Neural progenitor cell (in vitro differentiated cells): ENCODE results near the gene ODC1. TPM values are rescaled to one million over a fixed set of nuclear protein-coding genes. Genes with fewer than 3 reads are reported as not detected.

Source experiments
- DNase-seq: peaks from one replicate; pipeline ENCODE4 v3.0.0-alpha.2; 2016; ENCODE audit warnings: low spot score
- H2AFZ ChIP-seq: fragments of 200-600 bp; sonication (generic); replicated peaks from 2 replicates; pipeline ENCODE4 v1.6.1; 2016; ENCODE audit warnings: antibody characterized with exemption
- H3F3A ChIP-seq: fragments of 200-600 bp; sonication (generic); 2 replicates; pipeline ENCODE4 v1.6.1; 2016; ENCODE audit warnings: antibody characterized with exemption, low read depth
- H3K27ac ChIP-seq: fragments of 200-600 bp; sonication (generic); 2 replicates; pipeline ENCODE4 v1.5.1; 2016; ENCODE audit warnings: mild to moderate bottlenecking
- H3K27me3 ChIP-seq: fragments of 200-600 bp; sonication (generic); 2 replicates; pipeline ENCODE4 v1.6.1; 2016; ENCODE audit warnings: mild to moderate bottlenecking, moderate library complexity
- H3K36me3 ChIP-seq: fragments of 200-600 bp; sonication (generic); 2 replicates; pipeline ENCODE4 v1.5.1; 2016
- H3K4me1 ChIP-seq: fragments of 200-600 bp; sonication (generic); 2 replicates; pipeline ENCODE4 v1.6.1; 2016; ENCODE audit warnings: mixed run types
- H3K4me2 ChIP-seq: fragments of 200-600 bp; sonication (generic); 2 replicates; pipeline ENCODE4 v1.6.1; 2016
- H3K4me3 ChIP-seq: fragments of 200-600 bp; sonication (generic); 2 replicates; pipeline ENCODE4 v1.5.1; 2016
- H3K79me2 ChIP-seq: fragments of 200-600 bp; sonication (generic); 2 replicates; pipeline ENCODE4 v1.6.1; 2016; ENCODE audit warnings: low read depth
- H3K9ac ChIP-seq: fragments of 200-600 bp; sonication (generic); 2 replicates; pipeline ENCODE4 v1.6.1; 2016
- H3K9me3 ChIP-seq: fragments of 200-600 bp; sonication (generic); 2 replicates; pipeline ENCODE4 v1.5.1; 2016; ENCODE audit warnings: low read depth
- H4K20me1 ChIP-seq: fragments of 200-600 bp; sonication (generic); 2 replicates; pipeline ENCODE4 v1.6.1; 2016; ENCODE audit warnings: low read depth
- H3K27ac Mint-ChIP-seq: 3 replicates; pipeline ENCODE4 v1.8.0; 2021; ENCODE audit warnings: mixed read lengths
- H3K27me3 Mint-ChIP-seq: 2 replicates; pipeline ENCODE4 v1.8.0; 2022; ENCODE audit warnings: low read depth, mild to moderate bottlenecking, inconsistent platforms, moderate library complexity, mixed read lengths; ENCODE audit not compliant: insufficient read depth
- H3K36me3 Mint-ChIP-seq: 3 replicates; pipeline ENCODE4 v1.8.0; 2021; ENCODE audit warnings: mixed read lengths
- H3K4me1 Mint-ChIP-seq: 3 replicates; pipeline ENCODE4 v1.8.0; 2021; ENCODE audit warnings: mixed read lengths
- H3K4me3 Mint-ChIP-seq: 3 replicates; pipeline ENCODE4 v1.8.0; 2021; ENCODE audit warnings: mild to moderate bottlenecking, moderate library complexity, mixed read lengths
- H3K9me3 Mint-ChIP-seq: 3 replicates; pipeline ENCODE4 v1.8.0; 2020; ENCODE audit warnings: mixed read lengths
- CTCF ChIP-seq: fragments of 200-600 bp; sonication (generic); IDR thresholded peaks from 2 replicates; pipeline ENCODE4 v1.5.1; 2017; ENCODE audit warnings: antibody characterized with exemption, mild to moderate bottlenecking
- EZH2 ChIP-seq: fragments of 200-600 bp; sonication (generic); IDR thresholded peaks from 2 replicates; pipeline ENCODE4 v1.6.1; 2017; ENCODE audit warnings: antibody characterized with exemption, mild to moderate bottlenecking, moderate library complexity
- EZH2phosphoT487 ChIP-seq: fragments of 200-600 bp; sonication (generic); IDR thresholded peaks from 2 replicates; pipeline ENCODE4 v1.6.1; 2017; ENCODE audit warnings: antibody characterized with exemption
- total RNA-seq: library from RNA; depleted of rRNA; stranded (reverse); fragments of >200 nt; gene quantifications from 2 replicates; pipeline ENCODE4 v1.2.3, GENCODE V29; 2015; ENCODE audit warnings: low replicate concordance

Gene ODC1
- total RNA-seq, 1 donor from 2014 or later = 437 TPM

- H3K36me3 ChIP-seq = no peaks in the 10 kb centered on the region
- H3K4me1 Mint-ChIP-seq = peaks cover 22% of the 10 kb centered on the region
- H3K9me3 Mint-ChIP-seq = no peaks in the 10 kb centered on the region
- H3K4me3 Mint-ChIP-seq = no peak overlapping the region
- H3K9ac ChIP-seq = no peak overlapping the region
- no peak overlapping the region for H3K27ac ChIP-seq
- H3F3A ChIP-seq = no peaks in the 10 kb centered on the region
- no peak overlapping the region for H3K4me2 ChIP-seq
- H4K20me1 ChIP-seq = no peaks in the 10 kb centered on the region
- no peaks in the 10 kb centered on the region for H3K9me3 ChIP-seq
- DNase-seq = peak; percentile 32
- TF ChIP-seq EZH2 = no peak
- no peak for TF ChIP-seq EZH2phosphoT487
- TF ChIP-seq CTCF = no peak
- H3K4me1 ChIP-seq = no peaks in the 10 kb centered on the region
- H3K27me3 ChIP-seq = no peaks in the 10 kb centered on the region
- no peaks in the 10 kb centered on the region for H3K36me3 Mint-ChIP-seq
- H2AFZ ChIP-seq = no peak overlapping the region
- H3K4me3 ChIP-seq = no peak overlapping the region
- H3K27ac Mint-ChIP-seq = no peak overlapping the region
- H3K79me2 ChIP-seq = no peaks in the 10 kb centered on the region
- peaks cover 7% of the 10 kb centered on the region for H3K27me3 Mint-ChIP-seq
Observed at GRCh38 chr2:10471955-10472354, 23.8 kb upstream of the ODC1 start.

GRCh38 chr2:10471046-10471571 lies 23.0 kb upstream of the ODC1 start:
- Mint-ChIP-seq H3K27ac (no peak overlapping the region), H3K9me3 (no peaks in the 10 kb centered on the region), H3K27me3 (peaks cover 7% of the 10 kb centered on the region), H3K36me3 (no peaks in the 10 kb centered on the region), H3K4me1 (peaks cover 15% of the 10 kb centered on the region), H3K4me3 (no peak overlapping the region)
- no peak overlapping the region for H3K9ac ChIP-seq
- H3K4me3 ChIP-seq = no peak overlapping the region
- H3K27ac ChIP-seq = no peak overlapping the region
- H2AFZ ChIP-seq = no peak overlapping the region
- no peak for TF ChIP-seq EZH2
- TF ChIP-seq CTCF = no peak
- TF ChIP-seq EZH2phosphoT487 = no peak
- DNase-seq = no peak
- H3F3A ChIP-seq = no peaks in the 10 kb centered on the region
- H3K36me3 ChIP-seq = no peaks in the 10 kb centered on the region
- H3K4me1 ChIP-seq = no peaks in the 10 kb centered on the region
- no peaks in the 10 kb centered on the region for H3K9me3 ChIP-seq
- H3K79me2 ChIP-seq = no peaks in the 10 kb centered on the region
- no peaks in the 10 kb centered on the region for H4K20me1 ChIP-seq
- H3K4me2 ChIP-seq = no peak overlapping the region
- no peaks in the 10 kb centered on the region for H3K27me3 ChIP-seq

- Histone ChIP-seq H3K4me1 (no peaks in the 10 kb centered on the region), H2AFZ (no peak overlapping the region), H3K27ac (no peak overlapping the region), H3F3A (no peaks in the 10 kb centered on the region), H3K27me3 (no peaks in the 10 kb centered on the region), H3K9me3 (no peaks in the 10 kb centered on the region), H3K36me3 (no peaks in the 10 kb centered on the region), H3K79me2 (no peaks in the 10 kb centered on the region), H3K4me3 (no peak overlapping the region), H4K20me1 (no peaks in the 10 kb centered on the region), H3K4me2 (no peak overlapping the region), H3K9ac (no peak overlapping the region)
- Mint-ChIP-seq H3K27ac (no peak overlapping the region), H3K9me3 (no peaks in the 10 kb centered on the region), H3K36me3 (no peaks in the 10 kb centered on the region), H3K27me3 (peaks cover 7% of the 10 kb centered on the region), H3K4me1 (peaks cover 9% of the 10 kb centered on the region), H3K4me3 (no peak overlapping the region)
- TF ChIP-seq CTCF (no peak), EZH2 (no peak), EZH2phosphoT487 (no peak)
- DNase-seq = no peak
Observed at GRCh38 chr2:10469955-10470608, 22.0 kb upstream of the ODC1 start.
